Tongue (tissue), 2 donors: Measurements from ENCODE around the gene MAPRE3. TPM values are rescaled to one million over a fixed set of nuclear protein-coding genes. Genes with fewer than 3 reads are reported as not detected.
"Not testable (repeated sequence)": the region's sequence is repeated elsewhere in the genome, so short reads cannot be mapped to it uniquely, and the experiment has no call there.

Experiments used
- DNase-seq: peaks from one replicate; pipeline ENCODE4 v3.0.0-alpha.2; 2015
- total RNA-seq: library from RNA; depleted of rRNA; stranded (reverse); fragments of >200 nt; gene quantifications from one replicate; pipeline ENCODE4 v1.2.3, GENCODE V29; 2014

The MAPRE3 gene
- total RNA-seq, result 4.0 TPM

DNA sequence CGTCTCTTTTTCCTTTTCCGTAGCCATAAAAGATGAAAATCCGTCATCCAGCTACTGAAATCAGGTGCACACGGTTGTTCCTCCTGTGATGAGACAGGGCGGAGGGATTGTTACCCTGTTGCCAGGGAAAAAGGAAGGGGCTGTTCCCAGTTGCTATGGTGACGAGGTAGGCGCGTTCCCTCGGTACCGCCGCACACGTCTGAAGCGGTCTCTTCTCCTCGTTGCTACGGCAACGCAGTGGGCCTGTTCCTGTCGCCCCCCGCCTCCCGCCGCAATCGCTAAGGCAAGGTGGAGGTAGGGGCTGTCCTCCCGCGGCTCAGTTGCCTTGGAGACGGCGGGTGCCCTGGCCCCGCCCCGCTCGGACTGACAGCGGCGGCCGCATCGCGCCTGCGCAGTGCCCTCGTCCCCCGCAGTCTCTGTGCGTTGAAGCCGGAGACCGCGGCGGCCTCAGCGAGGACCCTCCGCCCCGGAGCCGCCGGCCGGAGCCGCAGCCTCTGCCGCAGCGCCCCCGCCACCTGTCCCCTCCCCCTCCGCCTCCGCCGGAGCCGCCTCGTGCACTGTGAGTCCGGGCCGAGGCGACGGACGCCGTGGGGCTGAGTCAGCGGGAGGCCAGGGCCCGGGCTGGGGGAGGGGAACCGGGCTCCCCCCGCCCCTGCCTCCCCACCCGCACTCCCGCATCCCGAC is at the start of gene MAPRE3:
Gene MAPRE3 (plus strand): TSS at position 394 of the 684 bp plus-strand sequence. CDS start 51,582 bp downstream, outside the sequence.
- peak; percentile 82 for DNase-seq

DNA sequence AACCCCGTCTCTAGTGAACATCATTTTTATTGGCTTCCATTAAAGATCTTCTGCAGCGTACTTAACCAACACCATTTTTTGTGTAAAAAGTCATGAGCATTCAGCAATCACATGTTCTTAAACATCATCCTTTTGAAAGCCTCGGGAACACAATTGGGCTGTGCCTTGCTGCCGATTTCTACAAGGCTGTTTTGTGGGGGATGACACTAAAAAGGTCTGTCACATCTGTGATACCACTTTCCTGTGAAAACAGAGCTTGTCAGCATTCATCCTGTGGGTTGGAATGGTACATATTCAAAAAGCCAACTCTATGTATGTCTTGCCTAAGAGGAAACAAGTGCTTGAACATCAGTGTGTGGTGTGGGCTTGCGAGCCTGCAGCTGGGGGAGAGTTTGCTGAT is 49.1 kb upstream of the MAPRE3 start:
- no peak for DNase-seq

DNA sequence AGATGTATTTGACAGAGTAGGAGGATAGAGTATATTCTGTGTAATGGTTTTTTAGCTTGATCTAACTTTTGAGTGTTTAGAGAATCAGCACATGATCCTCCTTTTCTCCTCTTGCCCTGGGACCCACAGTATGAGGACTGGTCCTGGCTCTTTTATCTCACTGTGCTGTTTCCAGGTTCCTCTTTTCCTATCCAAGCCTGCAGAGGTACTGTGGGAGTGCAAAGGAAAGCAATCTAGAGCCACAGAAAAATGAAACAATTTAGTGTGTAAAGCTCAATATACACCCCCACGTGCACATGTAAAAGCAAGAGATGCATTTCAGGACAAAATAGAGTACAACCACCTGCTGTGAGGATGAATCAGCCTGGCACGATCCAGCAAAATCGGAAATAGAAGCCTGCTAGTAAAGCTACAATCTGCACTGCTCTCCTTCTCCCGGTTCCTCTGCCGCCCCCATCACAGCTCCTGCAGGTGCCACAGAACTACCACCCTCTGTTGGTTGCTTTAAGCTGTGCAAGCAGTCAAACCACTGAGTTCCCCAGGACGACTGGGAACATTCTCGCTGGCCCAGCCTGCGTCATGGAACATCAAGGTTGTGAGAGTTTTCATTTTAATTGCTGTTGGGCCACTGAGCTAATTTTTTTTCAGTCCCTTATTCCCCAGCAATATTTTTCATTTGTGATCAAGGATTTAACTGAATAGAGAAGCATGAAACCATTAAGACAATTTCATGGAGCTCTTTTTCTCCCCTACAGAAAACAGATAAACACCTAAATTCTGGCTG is 47.8 kb upstream of the MAPRE3 start:
- peak; percentile 55 for DNase-seq

DNA sequence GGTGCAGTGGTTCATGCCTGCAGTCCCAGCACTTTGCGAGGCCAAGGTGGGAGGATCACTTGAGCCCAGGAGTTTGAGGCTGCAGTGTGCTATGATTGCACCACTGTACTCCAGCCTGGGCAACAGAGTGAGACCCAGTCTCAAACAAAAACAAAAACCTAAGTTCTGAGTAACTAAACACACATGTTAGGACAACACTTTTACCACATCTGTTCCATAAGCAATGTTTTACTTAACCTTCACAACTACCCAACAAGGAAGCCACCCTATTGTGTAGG is 47.3 kb upstream of the MAPRE3 start:
- DNase-seq, result not testable (repeated sequence)

DNA sequence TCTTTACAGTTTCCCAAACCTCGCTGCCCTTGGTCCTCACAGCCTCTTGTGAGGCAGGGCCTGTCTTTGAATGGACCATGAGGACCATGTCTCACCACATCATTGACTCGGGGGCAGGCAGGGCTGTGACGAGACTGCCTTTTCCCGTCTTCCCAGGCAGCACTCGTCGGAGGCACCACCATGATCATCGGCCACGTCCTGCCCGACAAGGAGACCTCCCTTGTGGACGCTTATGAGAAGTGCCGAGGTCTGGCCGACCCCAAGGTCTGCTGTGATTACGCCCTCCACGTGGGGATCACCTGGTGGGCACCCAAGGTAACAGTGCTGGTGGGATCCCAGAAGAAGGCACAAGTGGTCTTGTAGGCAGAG is 45.7 kb upstream of the MAPRE3 start:
- DNase-seq, result no peak

DNA sequence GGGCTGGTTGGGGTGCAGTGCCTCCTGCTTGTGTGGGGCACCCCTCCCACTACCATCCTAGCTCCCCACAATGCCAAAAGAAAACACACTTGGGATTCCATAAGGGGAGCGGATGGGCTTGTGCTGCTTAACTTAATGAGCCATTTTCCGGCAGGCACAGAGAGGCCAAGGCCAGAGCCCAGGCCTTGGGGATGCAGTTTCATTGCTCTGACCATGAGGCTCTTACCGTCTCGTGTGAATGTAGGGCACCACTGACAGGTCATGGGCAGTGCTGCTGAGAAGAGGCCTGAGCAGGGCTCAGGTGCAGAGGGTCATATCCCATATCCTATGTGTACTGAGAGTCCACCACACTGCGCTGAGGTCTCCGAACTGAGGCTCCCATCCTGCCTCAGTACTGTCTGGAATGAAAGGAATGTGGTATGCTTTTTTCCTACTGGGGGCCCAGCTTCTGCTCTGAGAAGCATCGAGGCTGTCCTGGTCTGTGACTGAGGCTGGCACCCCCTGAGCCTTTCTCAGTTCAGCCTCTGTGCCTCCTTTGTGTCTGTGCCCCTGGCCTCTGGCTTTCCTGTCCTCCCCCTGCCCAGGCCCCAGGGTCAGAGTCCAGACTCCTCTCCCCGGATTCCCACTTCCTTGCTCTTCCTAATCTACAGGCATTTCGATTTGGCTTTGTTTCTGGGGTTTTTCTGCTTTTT is 45.2 kb upstream of the MAPRE3 start:
- no peak for DNase-seq

DNA sequence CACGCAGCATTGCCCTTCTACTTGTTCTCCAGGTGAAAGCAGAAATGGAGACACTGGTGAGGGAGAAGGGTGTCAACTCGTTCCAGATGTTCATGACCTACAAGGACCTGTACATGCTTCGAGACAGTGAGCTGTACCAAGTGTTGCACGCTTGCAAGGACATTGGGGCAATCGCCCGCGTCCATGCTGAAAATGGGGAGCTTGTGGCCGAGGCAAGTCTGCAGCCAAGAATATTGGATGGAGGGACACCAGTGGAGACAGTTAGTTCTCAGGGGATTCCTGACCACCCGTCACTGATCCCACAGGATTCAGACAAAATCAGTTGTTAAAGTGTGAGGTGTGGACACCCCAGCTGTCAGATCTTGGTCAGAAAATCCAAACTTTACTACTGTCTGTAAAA is 43.2 kb upstream of the MAPRE3 start:
- DNase-seq, result no peak

DNA sequence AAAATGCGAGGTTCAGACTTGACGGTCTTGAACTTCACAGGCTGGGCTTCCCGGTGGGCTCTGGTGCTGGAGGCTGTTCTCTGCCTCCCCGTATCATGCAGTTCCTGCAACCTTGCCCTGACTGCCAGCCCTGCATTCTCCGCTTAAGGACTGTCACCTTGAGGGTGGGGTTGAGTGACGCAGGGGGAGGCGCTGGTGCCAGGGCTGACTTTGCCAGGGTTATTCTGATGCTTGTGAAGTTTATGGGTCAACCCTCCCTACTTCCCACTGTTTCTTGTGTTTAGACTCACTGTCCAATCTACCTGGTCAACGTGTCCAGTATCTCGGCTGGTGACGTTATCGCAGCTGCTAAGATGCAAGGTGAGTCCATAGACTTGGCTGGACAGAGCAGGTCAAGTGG is 37.5 kb upstream of the MAPRE3 start:
- DNase-seq, result no peak

DNA sequence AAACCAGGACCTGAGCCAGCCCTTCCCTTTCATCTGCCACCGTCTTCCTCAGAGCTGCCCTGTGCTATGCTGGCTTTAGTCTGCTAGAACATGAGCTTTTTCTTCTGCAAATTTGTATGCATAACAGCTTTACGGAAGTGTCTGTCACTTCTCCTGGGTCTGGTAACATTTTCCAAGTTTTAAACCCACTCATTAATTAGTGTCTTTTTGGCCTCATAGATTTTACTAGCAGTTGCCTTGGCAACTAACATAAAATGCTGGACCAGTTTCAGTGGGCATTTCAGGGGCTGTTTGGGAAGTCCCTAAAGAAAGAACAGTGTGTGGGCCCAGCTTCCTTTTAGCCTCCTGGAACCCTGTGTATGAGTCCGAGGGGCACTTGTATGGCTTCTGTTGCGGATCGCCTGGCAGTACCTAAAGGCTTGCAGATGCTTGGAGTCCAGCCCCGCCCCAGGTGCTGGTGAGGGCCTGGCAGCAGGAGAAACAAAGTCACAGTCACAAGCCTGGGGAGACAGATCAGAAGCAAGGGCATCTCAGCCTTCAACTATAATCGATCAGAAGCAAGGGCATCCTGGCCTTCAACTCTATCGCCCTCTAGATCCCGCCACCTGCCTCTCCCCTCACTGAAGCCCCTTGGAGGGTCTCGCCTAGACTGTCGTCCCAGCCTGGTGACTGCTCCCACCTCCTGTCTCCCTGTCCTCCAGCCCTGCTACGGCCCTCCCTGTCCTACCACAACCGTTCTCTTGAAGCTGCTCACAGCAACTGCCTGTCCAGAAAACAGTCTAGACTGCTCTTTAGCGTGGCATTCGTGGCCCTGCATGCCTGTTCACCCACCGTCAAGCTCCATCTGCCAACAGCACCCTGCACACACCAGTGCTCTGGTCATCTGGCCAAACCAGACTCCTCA is 36.8 kb upstream of the MAPRE3 start:
- no peak for DNase-seq

DNA sequence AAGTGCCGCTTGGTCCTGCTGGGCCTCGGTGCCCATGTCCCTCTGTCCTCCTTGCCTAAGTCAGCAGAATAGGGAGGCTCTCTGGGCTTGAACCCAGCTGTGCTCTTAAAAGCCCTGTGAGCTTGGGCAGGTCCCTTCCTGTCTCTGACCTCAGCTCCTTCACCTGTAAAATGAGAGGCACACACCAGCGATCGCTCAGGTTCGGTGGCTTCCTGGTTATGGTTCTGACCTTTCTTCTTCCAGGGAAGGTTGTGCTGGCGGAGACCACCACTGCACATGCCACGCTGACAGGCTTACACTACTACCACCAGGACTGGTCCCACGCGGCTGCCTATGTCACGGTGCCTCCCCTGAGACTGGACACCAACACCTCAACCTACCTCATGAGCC is 36.1 kb upstream of the MAPRE3 start:
- no peak for DNase-seq

DNA sequence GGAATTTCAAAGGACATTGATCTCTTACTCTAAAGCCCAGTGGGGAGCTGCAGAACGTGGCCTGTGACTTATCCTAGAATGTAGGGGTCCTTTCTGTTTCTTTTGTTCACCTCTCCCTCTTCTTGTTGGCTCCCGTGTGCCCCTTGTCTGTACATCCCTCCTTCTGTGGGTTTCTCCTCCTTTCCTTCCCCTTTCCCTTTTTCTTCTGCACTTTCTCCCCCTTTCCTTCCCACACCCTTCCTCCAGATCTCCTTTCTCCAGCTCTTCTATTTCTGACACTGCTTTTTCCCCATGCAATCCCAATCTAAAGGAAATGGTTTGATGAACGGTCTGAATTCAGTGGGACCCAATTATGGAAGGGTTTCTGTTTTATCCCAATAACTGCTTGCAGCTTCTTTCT is 35.5 kb upstream of the MAPRE3 start:
- no peak for DNase-seq

DNA sequence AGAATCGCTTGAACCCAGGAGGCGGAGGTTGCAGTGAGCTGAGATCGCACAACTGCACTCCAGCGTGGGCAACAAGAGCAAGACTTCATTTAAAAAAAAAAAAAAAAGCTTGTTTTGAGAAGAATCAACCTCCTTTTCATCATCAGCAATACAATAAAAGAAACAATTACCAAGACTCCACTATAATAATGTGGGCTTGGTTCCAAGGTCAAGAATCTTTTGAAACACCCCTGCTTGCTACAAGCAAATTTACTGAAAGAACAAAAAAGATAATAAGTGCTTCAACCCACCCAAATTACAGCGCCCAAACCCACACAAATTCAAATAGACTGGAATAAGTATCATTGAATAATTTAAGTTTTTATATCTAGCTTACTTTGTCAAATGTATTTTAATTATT is 33.6 kb upstream of the MAPRE3 start:
- DNase-seq, result no peak

DNA sequence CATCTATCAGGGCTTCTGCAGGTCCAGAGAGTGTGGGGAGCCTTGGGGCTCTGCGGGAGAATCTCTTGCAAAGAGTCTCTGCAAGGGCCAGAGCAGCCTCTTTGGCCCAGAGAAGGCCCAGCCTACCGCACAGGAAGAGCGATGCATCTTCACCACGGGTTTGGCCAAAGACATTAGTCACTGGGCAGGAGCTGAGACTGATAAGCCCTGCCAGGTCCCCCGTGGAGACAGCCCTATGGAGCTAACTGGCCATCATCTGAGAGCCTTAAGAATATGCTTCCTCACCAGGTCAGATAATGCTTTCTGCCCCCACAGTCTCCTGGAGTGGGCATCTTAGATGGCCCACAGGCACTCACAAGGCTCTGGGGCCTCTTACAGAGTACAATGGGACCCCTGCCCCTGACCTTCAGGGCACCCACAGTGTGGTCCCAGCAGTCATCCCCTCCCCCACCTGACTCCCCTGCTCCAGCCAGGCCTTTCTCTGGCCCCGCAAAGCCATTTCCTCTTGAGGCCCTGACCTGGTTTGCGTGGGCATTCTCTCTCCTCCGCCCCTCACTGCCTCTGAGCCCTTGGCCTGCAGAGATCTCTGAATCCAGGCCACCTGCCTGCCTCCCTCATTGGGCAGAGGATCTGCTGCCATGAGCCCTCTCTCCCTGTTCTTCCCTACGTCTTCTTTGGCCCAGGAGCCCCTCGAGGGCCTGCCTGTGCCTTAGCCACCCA is 31.9 kb upstream of the MAPRE3 start:
- no peak for DNase-seq

DNA sequence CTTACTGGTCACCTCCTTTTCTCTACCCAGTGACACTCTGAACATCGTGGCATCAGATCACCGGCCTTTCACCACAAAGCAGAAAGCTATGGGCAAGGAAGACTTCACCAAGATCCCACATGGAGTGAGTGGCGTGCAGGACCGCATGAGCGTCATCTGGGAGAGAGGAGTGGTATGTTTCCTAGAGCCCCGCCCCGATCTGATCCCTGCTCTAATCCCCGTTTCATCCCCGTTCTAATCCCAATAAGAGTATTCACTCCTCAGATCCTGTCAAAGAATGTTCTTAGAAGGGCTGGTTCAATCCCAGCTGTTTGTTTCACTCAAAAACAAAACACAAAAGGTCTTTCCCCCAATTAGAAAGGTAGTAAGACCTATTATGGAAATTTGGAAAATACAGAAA is 30.4 kb upstream of the MAPRE3 start:
- DNase-seq, result peak; percentile 25

DNA sequence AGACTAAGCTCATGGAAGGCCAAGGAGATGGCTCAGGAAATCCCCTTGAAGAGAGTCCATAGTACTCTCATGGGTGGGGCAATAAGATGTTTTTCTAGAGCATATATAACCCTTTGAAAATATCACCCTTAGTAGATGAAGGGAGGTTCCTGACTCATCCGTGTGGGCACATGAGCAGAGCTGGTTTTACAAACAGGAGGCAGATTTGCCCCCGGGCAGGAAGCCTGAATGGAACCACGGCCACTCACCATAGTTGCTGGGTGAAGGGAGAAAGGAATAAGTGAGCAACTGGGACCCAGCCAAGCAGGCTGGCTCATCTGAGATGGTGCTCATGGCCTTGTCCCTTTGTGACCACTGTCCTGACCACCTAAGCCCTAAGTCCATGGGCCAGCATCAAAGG is 29.0 kb upstream of the MAPRE3 start:
- DNase-seq, result no peak

DNA sequence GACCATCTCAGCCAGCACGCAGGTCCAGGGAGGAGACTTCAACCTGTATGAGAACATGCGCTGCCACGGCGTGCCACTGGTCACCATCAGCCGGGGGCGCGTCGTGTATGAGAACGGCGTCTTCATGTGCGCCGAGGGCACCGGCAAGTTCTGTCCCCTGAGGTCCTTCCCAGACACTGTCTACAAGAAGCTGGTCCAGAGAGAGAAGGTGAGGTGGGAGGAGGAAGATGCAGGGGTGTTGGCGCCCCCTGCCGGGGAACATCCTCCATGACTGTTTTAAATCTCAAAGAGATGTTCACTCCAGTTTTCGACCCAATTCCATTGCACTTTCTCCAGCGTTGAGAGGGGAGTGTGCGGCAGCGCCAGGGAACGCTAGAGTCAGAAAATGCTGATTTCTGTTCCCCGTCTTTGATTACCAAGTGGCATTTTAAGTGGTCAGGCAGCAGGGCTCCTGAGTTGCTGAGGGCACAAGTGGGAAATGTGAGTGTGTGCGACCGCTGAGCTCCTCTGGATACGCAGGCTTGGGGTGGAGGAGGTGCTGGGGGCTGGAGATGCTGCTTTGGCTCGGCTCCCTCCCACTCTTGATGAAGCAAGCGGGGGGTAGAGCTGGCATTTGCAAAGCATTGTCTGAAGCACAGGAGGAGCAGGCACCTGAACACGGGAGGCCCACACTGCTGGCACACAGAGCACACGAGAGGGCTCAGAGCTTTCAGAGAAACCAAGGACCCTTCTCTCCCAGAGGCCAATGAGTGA is 27.7 kb upstream of the MAPRE3 start:
- peak; percentile 77 for DNase-seq

DNA sequence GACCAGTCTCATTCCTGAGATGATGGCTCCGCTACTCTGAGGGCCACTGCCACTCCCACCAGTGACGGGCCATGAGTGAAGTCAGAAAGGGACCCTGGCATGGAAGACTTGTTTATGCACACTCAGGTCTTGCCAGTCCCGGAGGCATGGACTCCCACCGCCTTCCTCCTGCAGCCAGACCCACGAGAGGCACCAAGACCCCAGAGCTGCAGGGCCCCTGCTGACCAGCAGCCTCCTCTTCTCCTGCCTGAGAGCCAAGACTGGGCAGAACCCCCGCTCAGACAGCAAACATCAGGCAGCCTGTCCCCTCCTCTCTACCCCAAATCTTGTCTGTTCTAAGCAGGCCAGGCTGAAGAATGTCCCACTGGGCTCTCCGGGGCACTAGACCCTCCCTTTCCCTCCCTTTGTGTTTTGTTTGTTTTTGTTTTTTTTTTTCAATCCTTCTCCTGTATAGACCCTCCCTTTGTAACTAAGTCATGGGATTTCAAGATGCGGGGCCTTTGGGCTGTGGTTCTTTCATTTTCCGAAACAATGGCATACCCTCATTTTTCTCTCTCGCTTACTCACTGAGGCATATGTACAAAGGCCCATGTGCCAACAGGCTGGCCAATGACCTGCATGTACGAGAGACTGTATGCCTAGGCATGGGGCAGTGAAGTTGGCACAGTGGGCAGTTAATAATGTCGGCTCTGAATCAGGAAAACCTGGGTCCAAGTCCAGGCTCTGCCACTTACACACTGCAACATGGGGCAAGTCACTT is 24.3 kb upstream of the MAPRE3 start:
- no peak for DNase-seq

DNA sequence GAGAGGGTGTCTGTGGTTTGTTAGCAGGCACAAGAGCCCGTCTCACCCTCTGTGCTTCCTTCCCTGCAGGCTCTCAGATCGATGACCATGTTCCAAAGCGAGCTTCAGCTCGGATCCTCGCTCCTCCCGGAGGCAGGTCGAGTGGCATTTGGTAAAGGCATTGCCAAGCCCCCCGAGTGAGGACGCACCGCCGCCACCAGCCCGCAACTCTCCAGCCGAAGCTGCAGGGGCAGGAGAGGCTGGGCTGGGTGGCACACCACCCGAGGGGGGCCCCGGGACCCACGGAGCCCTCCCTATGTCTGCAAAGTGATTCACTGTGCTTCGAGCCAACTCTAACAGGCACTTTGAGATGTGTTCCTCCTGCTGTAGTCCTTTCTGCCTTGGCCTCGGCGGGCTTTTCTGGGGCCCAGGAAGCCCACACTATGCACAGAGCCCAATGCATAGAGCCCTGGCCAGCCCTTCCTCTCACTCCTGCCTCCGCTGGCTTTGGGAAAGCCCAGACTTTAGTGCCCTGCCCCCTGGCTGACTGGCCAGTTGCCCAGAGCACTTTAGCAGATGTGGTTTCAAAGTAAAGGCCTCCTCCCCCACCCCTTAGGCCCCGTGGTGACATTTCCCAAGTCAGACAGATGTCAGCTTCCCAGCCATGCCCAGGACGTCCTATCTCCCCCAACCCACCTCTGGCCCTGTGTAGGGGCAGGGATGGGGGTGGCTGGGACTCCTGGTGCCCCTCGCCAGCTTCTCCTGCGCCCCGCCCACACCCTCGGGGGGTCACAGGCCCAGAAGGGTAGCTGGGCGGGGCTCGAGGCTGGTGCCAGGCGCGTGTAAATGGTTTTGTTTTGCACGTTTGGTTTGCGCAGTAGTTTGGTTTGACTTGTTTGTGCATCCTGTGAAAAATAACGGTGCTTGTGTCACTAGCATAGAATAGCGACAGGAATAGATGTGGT is 23.3 kb upstream of the MAPRE3 start:
- peak; percentile 81 for DNase-seq

DNA sequence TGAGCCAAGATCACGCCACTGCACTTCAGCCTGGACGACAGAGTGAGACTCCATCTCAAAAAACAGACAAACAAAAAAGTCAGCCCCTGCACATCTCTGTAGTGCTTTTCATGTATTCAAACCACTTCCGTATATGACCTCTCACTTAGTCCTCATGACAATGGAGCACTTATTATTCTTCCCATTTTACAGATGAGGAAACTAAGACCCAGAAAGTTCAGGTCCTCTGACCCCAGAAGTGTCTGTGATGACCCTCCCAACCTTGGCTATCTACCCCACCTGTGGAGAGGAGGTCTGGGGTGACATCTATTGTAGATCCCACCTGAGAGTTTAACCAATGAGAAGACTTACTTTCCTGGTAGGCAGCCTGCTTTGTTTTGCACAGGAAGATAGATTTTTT is 21.6 kb upstream of the MAPRE3 start:
- no peak for DNase-seq
